Epidermal melanocyte (primary cell): ENCODE results near the gene LCE1E.

ENCODE experiments used
- DNase-seq: peaks from one replicate; pipeline ENCODE4 v3.0.0; 2011; ENCODE audit warnings: low spot score; ENCODE audit not compliant: insufficient read length

Gene LCE1E

DNA sequence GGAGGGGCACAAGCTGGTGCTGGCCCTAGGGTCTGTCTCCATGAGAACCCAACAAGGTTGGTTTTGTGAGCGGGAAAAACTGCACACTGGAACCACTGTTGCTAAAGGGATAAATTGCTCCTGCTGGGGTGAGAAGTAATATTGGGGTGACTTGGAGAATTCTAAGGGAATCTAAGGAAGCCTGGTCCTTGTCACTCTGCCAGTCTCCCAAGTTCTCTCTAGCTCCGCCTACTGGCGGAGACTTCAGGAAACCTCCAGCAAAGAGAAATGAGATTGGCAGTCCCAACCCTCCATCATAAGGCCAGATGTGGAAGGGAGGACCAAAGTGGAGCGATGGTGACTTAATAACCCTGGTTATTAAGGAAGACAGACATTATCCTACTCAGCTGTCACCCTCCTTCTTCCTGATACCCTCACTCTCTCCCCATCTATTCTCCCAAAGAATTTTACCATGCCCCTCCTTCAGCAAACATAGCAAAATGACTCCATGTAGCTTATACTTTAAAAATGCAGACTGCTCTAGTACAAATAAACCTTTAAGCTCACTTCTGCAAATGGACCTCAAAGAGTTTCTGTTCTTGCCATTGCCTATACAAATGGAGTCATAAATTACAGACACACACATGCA, 8.4 kb upstream of the LCE1E start:
- DNase-seq, result no peak

DNA sequence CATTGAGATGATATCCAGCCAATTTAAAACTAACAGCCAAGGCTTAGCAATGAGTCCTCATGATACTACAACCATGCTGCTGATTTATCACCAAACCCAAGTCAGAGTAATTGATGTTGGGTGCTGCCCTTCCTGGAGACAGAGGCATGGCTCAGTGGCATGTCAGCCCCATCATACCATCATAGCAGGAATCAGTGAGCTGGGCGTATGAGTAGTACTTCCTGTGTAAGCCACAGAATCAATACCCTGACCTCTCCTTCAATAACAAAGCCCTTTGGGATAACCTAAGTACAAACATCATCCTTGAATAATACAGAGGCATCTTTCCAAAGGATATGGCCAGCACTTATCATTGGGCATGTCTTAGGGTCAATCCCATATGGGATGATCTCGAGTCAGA, 3.0 kb upstream of the LCE1E start:
- DNase-seq, result no peak

DNA sequence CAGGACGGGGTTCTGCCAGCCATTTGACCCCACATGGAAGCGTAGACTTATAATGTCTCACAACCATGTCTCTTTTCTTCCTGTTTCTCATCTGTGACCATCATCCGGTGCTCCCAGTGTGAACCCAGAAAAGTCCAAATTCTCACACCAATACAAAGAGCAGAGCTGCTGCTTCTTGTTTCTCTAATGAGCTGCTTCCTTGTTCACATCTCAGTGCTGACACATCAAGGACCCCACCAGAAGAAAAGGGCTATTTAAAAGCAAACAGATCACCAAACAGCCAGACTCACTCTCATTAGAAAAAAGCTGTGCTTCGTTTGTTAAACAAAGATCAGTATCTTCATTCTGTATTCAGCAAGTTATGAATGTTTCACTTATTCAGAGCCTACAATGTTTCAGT, 9.6 kb downstream of the LCE1E start:
- no peak for DNase-seq

DNA sequence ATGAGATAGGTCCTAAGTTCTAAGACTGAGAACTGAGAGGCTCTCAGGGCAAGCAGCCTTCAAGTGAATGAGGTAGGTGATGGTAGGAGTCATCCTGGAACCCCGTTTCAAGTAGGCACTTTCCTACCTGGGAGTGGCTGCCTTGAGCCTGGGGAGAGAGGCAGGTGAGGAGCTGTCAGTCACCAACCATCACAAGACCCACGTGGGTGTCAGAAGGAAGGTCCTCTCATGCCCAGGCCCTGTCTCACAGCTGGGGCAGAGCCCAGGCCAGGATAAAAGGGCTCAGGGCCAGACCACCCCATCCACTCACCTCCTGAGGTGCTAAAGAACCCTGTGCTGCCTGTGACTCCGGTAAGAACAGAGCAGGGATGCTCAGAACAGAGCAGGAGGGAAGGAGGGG, 10.4 kb downstream of the LCE1E start, which contains the start of gene LCE1D:
TSS of gene LCE1D (plus strand) at position 301 of the 400 bp plus-strand sequence. CDS start 1,074 bp downstream, outside the sequence.
- no peak for DNase-seq

DNA sequence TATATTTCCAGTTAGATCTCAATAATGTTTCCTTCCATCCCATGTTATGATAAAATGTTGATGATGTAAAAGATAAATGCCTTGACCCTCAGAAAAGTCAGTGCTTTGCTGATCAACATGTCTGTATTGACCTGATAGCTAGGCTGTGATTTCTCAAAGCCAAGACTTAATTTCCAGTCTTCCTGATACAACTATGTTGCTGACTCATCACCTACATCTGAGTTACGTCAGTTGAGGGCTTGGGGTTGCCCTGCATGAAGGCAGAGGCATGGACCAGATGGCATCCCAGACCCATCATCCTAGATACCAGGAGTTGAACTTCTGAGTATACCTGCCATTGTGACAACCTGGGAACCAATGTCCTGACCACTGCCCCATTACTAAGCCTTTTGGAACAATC, 15.3 kb downstream of the LCE1E start:
- DNase-seq, result no peak

DNA sequence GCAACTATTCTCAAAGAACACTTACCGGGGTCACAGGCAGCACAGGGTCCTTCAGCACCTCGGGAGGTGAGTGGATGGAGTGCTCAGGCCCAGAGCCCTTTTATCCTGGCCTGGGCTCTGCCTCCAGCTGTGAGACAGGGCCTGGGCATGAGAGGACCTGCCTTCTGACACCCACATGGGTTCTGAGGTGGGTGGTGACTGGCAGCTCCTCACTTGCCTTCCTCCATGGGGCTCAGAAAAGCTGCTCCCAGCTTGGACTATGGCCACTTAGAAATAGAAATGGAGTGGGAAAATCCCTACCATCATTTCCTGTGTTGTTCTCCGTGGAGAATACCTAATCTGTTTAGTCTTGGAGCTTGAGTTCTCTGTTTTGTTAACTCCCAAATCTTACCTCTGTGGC, 20.5 kb downstream of the LCE1E start, which contains the start of gene LCE1C:
TSS of gene LCE1C (minus strand) at position 76 of the 400 bp plus-strand sequence. CDS start 1,173 bp downstream, outside the sequence.
- DNase-seq, result no peak

DNA sequence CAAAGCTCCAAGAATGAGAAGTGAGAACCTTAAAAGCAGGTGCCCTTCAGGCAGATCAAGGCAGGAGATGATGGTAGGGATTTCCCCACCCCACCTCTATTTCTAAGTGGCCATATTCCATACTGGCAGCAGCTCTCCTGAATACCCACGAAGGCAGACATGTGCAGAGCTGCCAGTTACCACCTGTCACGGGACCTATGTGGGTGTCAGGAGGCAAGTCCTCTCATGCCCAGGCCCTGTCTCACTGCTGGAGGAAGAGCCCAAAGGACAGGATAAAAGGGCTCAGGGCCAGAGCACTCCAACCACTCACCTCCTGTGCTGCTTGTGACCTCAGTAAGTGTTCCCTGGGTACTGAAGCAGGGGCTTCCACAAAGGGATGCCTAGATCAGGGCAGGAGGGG, 25.0 kb downstream of the LCE1E start:
- DNase-seq, result no peak

DNA sequence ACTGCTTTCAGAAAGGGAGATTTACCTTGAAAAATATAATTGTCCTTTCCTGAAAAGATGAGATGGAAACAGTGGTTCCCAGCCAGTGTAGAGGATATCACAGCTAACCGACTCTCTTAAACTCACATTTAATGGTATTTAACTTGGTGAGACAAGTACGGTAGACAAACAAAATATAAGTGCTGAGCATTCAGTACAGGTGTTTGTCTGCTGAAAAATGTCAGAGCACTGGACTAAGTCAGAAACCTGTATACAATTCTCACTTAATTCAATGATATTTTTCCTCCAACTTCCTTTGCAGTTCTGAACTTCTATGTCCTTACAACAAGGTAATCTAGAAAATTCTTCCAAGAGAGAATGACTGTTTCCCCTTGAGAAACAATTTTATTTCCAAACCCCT, 25.6 kb downstream of the LCE1E start, which contains the start of gene LCE1B:
TSS of gene LCE1B (plus strand) at position 301 of the 400 bp plus-strand sequence. CDS start 476 bp downstream, outside the sequence.
- DNase-seq, result no peak

DNA sequence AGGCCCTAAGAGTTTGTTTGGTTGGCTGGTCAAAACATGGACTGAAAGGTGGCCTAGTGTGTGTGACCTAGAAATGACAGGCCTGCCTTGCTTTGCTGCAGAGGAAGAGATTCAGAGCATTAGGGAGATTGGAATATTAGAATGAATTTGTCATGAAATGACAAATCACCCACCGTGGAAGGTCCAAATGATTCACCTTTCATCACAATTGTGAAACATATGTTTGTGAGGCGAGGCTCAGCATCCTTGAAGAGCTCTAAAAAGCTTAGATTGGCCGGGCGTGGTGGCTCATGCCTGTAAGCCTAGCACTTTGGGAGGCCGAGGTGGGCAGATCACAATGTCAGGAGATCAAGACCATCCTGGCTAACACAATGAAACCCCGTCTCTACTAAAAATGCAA, 31.3 kb downstream of the LCE1E start:
- no peak for DNase-seq

DNA sequence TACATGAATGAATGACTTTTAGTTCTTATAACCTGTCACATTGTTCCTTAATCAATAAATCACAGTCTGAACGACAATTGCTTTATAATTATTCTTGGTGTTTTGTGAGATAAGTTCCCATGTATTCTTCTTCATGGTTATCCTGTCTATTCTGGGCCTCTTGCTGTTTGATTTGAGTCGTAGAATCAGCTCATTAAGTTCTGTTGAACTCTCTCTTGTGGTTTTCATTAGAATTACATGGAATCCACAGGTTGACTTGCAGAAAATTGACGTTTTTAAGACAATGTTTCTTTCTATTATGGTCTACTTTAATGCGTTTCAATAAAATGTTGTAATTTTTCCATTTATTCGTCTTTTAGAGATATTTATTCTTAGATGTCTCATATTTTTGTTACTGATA, 37.2 kb downstream of the LCE1E start:
- DNase-seq, result no peak

DNA sequence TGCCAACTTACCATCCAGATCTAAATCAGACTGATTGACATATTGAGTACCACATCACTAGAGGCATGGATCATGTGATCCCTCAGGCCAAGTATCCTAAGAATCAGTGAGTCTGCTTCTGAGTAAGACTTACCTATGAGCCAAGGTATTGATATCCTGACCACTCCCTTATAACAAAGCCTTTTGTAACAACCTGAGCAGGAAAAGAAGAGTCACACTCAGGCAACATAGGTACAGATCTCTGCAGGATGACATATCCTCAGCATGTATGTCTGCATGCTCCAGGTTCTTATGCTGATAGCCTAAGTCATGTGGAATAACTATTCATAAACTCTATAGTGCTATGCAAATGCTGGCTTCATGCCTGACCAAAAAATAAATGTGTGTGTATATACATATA, 38.9 kb downstream of the LCE1E start:
- DNase-seq, result no peak

DNA sequence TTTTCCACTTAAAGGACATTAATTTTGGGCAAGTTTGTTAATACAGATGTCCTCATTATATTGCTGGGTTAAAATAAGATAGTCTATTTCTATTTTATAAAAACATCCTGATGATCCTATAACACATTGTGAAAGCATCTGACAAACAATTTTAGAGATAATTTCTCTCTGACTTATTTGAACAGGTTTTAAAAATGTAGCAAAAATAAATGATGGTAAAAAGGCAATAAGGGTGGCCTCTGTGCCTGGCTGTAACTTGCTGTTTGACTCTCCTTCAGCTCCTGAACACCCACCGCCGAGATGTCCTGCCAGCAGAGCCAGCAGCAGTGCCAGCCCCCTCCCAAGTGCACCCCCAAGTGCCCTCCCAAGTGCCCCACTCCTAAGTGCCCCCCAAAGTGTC, 41.1 kb downstream of the LCE1E start, which contains the start of gene LCE1A:
TSS of gene LCE1A (plus strand) at position 301 of the 400 bp plus-strand sequence. CDS start at position 301, 0 bp downstream.
- DNase-seq, result no peak

DNA sequence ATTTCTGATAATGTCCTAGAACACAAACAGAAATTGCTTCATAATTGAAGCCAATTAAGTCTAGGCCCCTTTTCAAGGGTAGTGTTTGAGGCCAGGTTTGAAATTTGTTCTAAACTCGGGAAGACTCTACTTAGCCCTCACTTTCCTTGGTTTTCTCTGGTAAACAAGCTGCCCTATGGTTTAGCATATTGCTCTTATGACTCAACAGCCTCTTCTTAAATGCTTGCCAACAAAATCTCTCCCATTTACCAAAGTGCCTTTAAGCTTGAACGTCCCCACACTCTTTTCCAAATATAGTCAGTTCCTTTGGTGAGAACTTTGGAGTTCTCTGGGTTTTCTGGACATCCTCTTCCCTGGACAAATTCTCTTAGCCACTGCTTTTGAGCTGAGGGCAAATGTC, 50.8 kb downstream of the LCE1E start:
- DNase-seq, result no peak
